HFFc6 (cell line): ENCODE data around the gene NSL1. TPM values are rescaled to one million over a fixed set of nuclear protein-coding genes. Genes with fewer than 3 reads are reported as not detected.

ENCODE experiments used
- DNase-seq: peaks from one replicate; pipeline ENCODE4 v3.0.0-alpha.2; 2018
- H3K27ac Mint-ChIP-seq: 2 replicates; pipeline ENCODE4 v1.8.0; 2020; ENCODE audit warnings: mild to moderate bottlenecking, mixed read lengths
- H3K27me3 Mint-ChIP-seq: 2 replicates; pipeline ENCODE4 v1.8.0; 2021; ENCODE audit warnings: mild to moderate bottlenecking, moderate library complexity, mixed read lengths; ENCODE audit not compliant: insufficient read depth
- H3K36me3 Mint-ChIP-seq: 2 replicates; pipeline ENCODE4 v1.8.0; 2021; ENCODE audit warnings: low read depth, mixed read lengths
- H3K4me1 Mint-ChIP-seq: 2 replicates; pipeline ENCODE4 v1.8.0; 2020; ENCODE audit warnings: low read depth, mixed read lengths
- H3K4me3 Mint-ChIP-seq: 2 replicates; pipeline ENCODE4 v1.8.0; 2020; ENCODE audit warnings: mild to moderate bottlenecking, moderate library complexity, mixed read lengths
- H3K9me3 Mint-ChIP-seq: 2 replicates; pipeline ENCODE4 v1.8.0; 2020; ENCODE audit warnings: mild to moderate bottlenecking, mixed read lengths
- CTCF ChIP-seq: fragments of 200-600 bp; sonication (generic); IDR thresholded peaks from 2 replicates; pipeline ENCODE4 v1.5.0; 2021; ENCODE audit warnings: antibody characterized with exemption, mild to moderate bottlenecking
- total RNA-seq, 6 experiments: library from RNA; stranded (reverse); fragmentation: NEBNext Ultra II Directional; extraction: Animal tissue kit (Norgen Biotek cat#: 25700); gene quantifications; 2 replicates in 1 of 6; 3 replicates in 5 of 6; pipeline ENCODE4 v1.2.3, GENCODE V29; 2021

The NSL1 gene
- total RNA-seq, 6 experiments from 2014 or later, result 28.7 to 35.1 (median 30.4) TPM

GRCh38 chr1:212746546-212746945, 45.0 kb downstream of the NSL1 start:
- H3K4me1 Mint-ChIP-seq, result peaks cover 19% of the 10 kb centered on the region
- no peak for DNase-seq

GRCh38 chr1:212745303-212745702, 46.3 kb downstream of the NSL1 start:
- Mint-ChIP-seq H3K4me1 (peaks cover 17% of the 10 kb centered on the region), H3K4me3 (no peak overlapping the region), H3K27ac (no peak overlapping the region), H3K27me3 (no peaks in the 10 kb centered on the region), H3K36me3 (peaks cover 17% of the 10 kb centered on the region), H3K9me3 (no peaks in the 10 kb centered on the region)
- no peak for TF ChIP-seq CTCF
- DNase-seq, result no peak

More at GRCh38 chr1:212746546-212746945, 45.0 kb downstream of the NSL1 start:
- Mint-ChIP-seq H3K27me3 (no peaks in the 10 kb centered on the region), H3K27ac (no peak overlapping the region), H3K4me3 (no peak overlapping the region), H3K9me3 (no peaks in the 10 kb centered on the region), H3K36me3 (peaks cover 12% of the 10 kb centered on the region)
- TF ChIP-seq CTCF, result no peak

- H3K4me3 Mint-ChIP-seq, result no peak overlapping the region
- no peak overlapping the region for H3K27ac Mint-ChIP-seq
- H3K36me3 Mint-ChIP-seq, result peaks cover 17% of the 10 kb centered on the region
- peaks cover 9% of the 10 kb centered on the region for H3K4me1 Mint-ChIP-seq
- TF ChIP-seq CTCF, result no peak
- no peaks in the 10 kb centered on the region for H3K27me3 Mint-ChIP-seq
- no peak for DNase-seq
- H3K9me3 Mint-ChIP-seq, result no peaks in the 10 kb centered on the region
Measured at GRCh38 chr1:212743901-212744475, 47.6 kb downstream of the NSL1 start.

GRCh38 chr1:212738330-212738729, 53.2 kb downstream of the NSL1 start:
- Mint-ChIP-seq H3K27ac (no peak overlapping the region), H3K9me3 (no peaks in the 10 kb centered on the region), H3K4me1 (no peaks in the 10 kb centered on the region), H3K36me3 (peaks cover 11% of the 10 kb centered on the region), H3K4me3 (no peak overlapping the region), H3K27me3 (no peaks in the 10 kb centered on the region)
- DNase-seq, result no peak
- no peak for TF ChIP-seq CTCF

- H3K4me3 Mint-ChIP-seq, result no peak overlapping the region
- H3K27me3 Mint-ChIP-seq, result no peaks in the 10 kb centered on the region
Measured at GRCh38 chr1:212737559-212737958, 54.0 kb downstream of the NSL1 start.

More at GRCh38 chr1:212737559-212737958, 54.0 kb downstream of the NSL1 start:
- no peak overlapping the region for H3K27ac Mint-ChIP-seq
- H3K36me3 Mint-ChIP-seq, result peaks cover 11% of the 10 kb centered on the region
- no peak for TF ChIP-seq CTCF
- no peaks in the 10 kb centered on the region for H3K9me3 Mint-ChIP-seq
- no peak for DNase-seq
- H3K4me1 Mint-ChIP-seq, result no peaks in the 10 kb centered on the region
